SK-N-SH treated with all-trans-retinoic acid at 6 μM for 48 hours (cell line): Measurements from ENCODE around the gene SH3PXD2A.

Source experiments
- ATAC-seq: fragments of 200-7000 bp; cut with Tn5 transposase; 3 replicates; pipeline ENCODE4 v1.9.1; 2020; ENCODE audit warnings: mild to moderate bottlenecking, moderate library complexity
- BACH2 ChIP-seq: fragments of 250-450 bp; sonication (Bioruptor Pico); IDR thresholded peaks from 2 replicates; pipeline ENCODE4 v1.9.0; 2021; ENCODE audit warnings: mild to moderate bottlenecking, borderline replicate concordance
- CREB5 ChIP-seq: fragments of 250-450 bp; sonication (Bioruptor Pico); IDR thresholded peaks from 2 replicates; pipeline ENCODE4 v1.5.1; 2020; ENCODE audit warnings: low read depth, mild to moderate bottlenecking, moderate library complexity
- CSDC2 ChIP-seq: fragments of 250-450 bp; sonication (Bioruptor Pico); IDR thresholded peaks from 2 replicates; pipeline ENCODE4 v1.5.0; 2020; ENCODE audit warnings: mild to moderate bottlenecking, moderate library complexity
- CSRNP3 ChIP-seq: fragments of 250-450 bp; sonication (Bioruptor Pico); IDR thresholded peaks from 2 replicates; pipeline ENCODE4 v1.5.1; 2021; ENCODE audit warnings: mild to moderate bottlenecking, moderate library complexity
- ESRRG ChIP-seq: fragments of 250-450 bp; sonication (Bioruptor Pico); IDR thresholded peaks from 2 replicates; pipeline ENCODE4 v1.6.1; 2021; ENCODE audit warnings: mild to moderate bottlenecking
- GLIS3 ChIP-seq: fragments of 250-450 bp; sonication (Bioruptor Pico); IDR thresholded peaks from 2 replicates; pipeline ENCODE4 v1.5.0; 2020; ENCODE audit warnings: mild to moderate bottlenecking, moderate library complexity
- OSR1 ChIP-seq: fragments of 250-450 bp; sonication (Bioruptor Pico); IDR thresholded peaks from 2 replicates; pipeline ENCODE4 v1.8.0; 2022; ENCODE audit warnings: moderate library complexity, mild to moderate bottlenecking, inconsistent platforms
- PATZ1 ChIP-seq: fragments of 250-450 bp; sonication (Bioruptor Pico); IDR thresholded peaks from 2 replicates; pipeline ENCODE4 v1.8.0; 2020; ENCODE audit warnings: mild to moderate bottlenecking, moderate library complexity, borderline replicate concordance
- POU6F1 ChIP-seq: fragments of 250-450 bp; sonication (Bioruptor Pico); IDR thresholded peaks from 2 replicates; pipeline ENCODE4 v1.8.0; 2021; ENCODE audit warnings: low read depth, mild to moderate bottlenecking, moderate library complexity, borderline replicate concordance
- RARB ChIP-seq: fragments of 250-450 bp; sonication (Bioruptor Pico); IDR thresholded peaks from 2 replicates; pipeline ENCODE4 v1.8.0; 2021; ENCODE audit warnings: mild to moderate bottlenecking, moderate library complexity
- TCF4 ChIP-seq: fragments of 250-450 bp; sonication (Bioruptor Pico); IDR thresholded peaks from 2 replicates; pipeline ENCODE4 v1.8.0; 2021; ENCODE audit warnings: mild to moderate bottlenecking, moderate library complexity, borderline replicate concordance
- TOX ChIP-seq: fragments of 250-450 bp; sonication (Bioruptor Pico); IDR thresholded peaks from 2 replicates; pipeline ENCODE4 v1.8.0; 2021; ENCODE audit warnings: mild to moderate bottlenecking, moderate library complexity, borderline replicate concordance
- TSHZ2 ChIP-seq: fragments of 250-450 bp; sonication (Bioruptor Pico); IDR thresholded peaks from 2 replicates; pipeline ENCODE4 v1.5.0; 2020; ENCODE audit warnings: mild to moderate bottlenecking, moderate library complexity
- ZFP3 ChIP-seq: fragments of 250-450 bp; sonication (Bioruptor Pico); IDR thresholded peaks from 2 replicates; pipeline ENCODE4 v1.5.0; 2020; ENCODE audit warnings: mild to moderate bottlenecking, moderate library complexity
- ZFP30 ChIP-seq: fragments of 450-650 bp; formaldehyde crosslinking; IDR thresholded peaks from 2 replicates; pipeline ENCODE4 v1.5.0; 2022; ENCODE audit warnings: mild to moderate bottlenecking, moderate library complexity
- ZNF565 ChIP-seq: fragments of 450-650 bp; formaldehyde crosslinking; conservative IDR thresholded peaks from 2 replicates; pipeline ENCODE4 v1.5.0; 2020; ENCODE audit warnings: low read depth, mild to moderate bottlenecking, moderate library complexity
- ZNF70 ChIP-seq: fragments of 450-650 bp; formaldehyde crosslinking; IDR thresholded peaks from 2 replicates; pipeline ENCODE4 v1.5.0; 2020; ENCODE audit warnings: mild to moderate bottlenecking, moderate library complexity
- ZNF8 ChIP-seq: fragments of 450-650 bp; formaldehyde crosslinking; IDR thresholded peaks from 2 replicates; pipeline ENCODE4 v1.5.0; 2020; ENCODE audit warnings: mild to moderate bottlenecking, moderate library complexity

The SH3PXD2A gene

GRCh38 chr10:103568505-103568904, 286.9 kb downstream of the SH3PXD2A start:
- TF ChIP-seq RARB (no peak), ZNF565 (CRISPR knock-in tag) (no peak), ZNF8 (CRISPR knock-in tag) (no peak), POU6F1 (CRISPR knock-in tag) (no peak), CSRNP3 (no peak), ZFP3 (CRISPR knock-in tag) (no peak), PATZ1 (CRISPR knock-in tag) (no peak), CSDC2 (CRISPR knock-in tag) (no peak), CREB5 (no peak), GLIS3 (CRISPR knock-in tag) (no peak), ESRRG (CRISPR knock-in tag) (no peak), OSR1 (no peak), TSHZ2 (CRISPR knock-in tag) (no peak)
- ATAC-seq = no peak

- ATAC-seq = no peak
- TF ChIP-seq ZNF70 (CRISPR knock-in tag) (no peak), GLIS3 (CRISPR knock-in tag) (no peak), PATZ1 (CRISPR knock-in tag) (no peak), TOX (CRISPR knock-in tag) (no peak), ZFP30 (no peak), TCF4 (CRISPR knock-in tag) (no peak), BACH2 (no peak), OSR1 (no peak), CREB5 (no peak)
Observed at GRCh38 chr10:103566536-103566935, 288.8 kb downstream of the SH3PXD2A start.
